ENCODE results near the gene CCDC60.

CCDC60 gene

DNA sequence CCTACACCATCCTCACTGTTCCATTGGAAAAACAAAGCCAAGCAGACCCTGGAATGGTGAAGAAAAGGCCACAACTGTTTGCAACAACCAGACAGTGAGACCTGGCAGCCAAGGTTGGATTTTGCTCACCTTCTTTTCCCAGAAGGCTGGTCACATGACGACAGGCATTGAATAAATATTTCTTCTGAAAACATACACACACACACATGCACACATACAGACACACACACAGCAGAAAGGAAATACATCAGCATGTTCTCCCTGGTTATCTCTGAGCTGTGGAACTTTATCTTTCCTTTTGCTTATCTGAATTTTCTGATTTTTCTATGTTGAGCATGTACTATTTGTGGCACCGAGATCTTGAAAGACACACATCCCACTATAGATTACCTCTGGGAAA lies 38.0 kb upstream of the CCDC60 start:
- no peak overlapping the region for H3K9ac ChIP-seq
- TF ChIP-seq, protein P1, sequence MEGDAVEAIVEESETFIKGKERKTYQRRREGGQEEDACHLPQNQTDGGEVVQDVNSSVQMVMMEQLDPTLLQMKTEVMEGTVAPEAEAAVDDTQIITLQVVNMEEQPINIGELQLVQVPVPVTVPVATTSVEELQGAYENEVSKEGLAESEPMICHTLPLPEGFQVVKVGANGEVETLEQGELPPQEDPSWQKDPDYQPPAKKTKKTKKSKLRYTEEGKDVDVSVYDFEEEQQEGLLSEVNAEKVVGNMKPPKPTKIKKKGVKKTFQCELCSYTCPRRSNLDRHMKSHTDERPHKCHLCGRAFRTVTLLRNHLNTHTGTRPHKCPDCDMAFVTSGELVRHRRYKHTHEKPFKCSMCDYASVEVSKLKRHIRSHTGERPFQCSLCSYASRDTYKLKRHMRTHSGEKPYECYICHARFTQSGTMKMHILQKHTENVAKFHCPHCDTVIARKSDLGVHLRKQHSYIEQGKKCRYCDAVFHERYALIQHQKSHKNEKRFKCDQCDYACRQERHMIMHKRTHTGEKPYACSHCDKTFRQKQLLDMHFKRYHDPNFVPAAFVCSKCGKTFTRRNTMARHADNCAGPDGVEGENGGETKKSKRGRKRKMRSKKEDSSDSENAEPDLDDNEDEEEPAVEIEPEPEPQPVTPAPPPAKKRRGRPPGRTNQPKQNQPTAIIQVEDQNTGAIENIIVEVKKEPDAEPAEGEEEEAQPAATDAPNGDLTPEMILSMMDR (IDR thresholded peaks at IDR 0.05), result no peak
- H3K4me1 ChIP-seq, result peaks cover 6% of the 10 kb centered on the region
- no peak overlapping the region for H3K27ac ChIP-seq
- H3K4me3 ChIP-seq (ENCODE audit: low read depth, low read length), result peak overlapping the region; percentile 0
- H2AFZ ChIP-seq, result no peak overlapping the region
- no peaks in the 10 kb centered on the region for H3K36me3 ChIP-seq (ENCODE audit: control insufficient read depth, insufficient read depth, low read length)
- H3K27me3 ChIP-seq (ENCODE audit: control insufficient read depth, insufficient read depth, low read length), result no peaks in the 10 kb centered on the region
- H3K9me3 ChIP-seq (ENCODE audit: control insufficient read depth, low read length), result no peaks in the 10 kb centered on the region
- H3K4me2 ChIP-seq (ENCODE audit: low read length), result peak overlapping the region; percentile 41
- no peaks in the 10 kb centered on the region for H3K79me2 ChIP-seq

DNA sequence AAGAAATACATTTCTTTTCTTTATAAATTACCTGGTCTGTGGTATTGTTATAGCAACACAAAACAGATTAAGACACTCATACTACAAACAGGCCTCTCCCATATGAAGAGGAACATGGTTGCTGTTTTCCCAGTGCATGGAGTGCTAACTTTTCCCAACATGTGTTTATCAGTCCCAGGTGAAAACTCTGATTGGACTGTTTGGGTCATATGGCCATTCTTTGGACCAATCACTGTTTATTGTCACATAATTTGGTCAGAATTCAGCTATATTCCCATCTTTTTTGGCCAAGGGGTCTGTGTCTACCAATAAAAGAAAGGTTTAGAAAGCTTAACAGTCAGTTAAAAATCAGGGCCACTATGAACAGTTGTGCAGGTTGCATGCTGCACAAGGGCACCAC lies 35.4 kb upstream of the CCDC60 start:
- H2AFZ ChIP-seq, result no peak overlapping the region
- H3K79me2 ChIP-seq, result no peaks in the 10 kb centered on the region
- H3K4me2 ChIP-seq (ENCODE audit: low read length), result no peak overlapping the region
- no peaks in the 10 kb centered on the region for H3K9me3 ChIP-seq (ENCODE audit: control insufficient read depth, low read length)
- no peak overlapping the region for H3K9ac ChIP-seq
- no peaks in the 10 kb centered on the region for H3K36me3 ChIP-seq (ENCODE audit: control insufficient read depth, insufficient read depth, low read length)
- H3K27me3 ChIP-seq (ENCODE audit: control insufficient read depth, insufficient read depth, low read length), result no peaks in the 10 kb centered on the region
- no peak overlapping the region for H3K4me3 ChIP-seq (ENCODE audit: low read depth, low read length)
- peaks cover 6% of the 10 kb centered on the region for H3K4me1 ChIP-seq
- H3K27ac ChIP-seq, result no peak overlapping the region
- TF ChIP-seq, protein P1 (IDR thresholded peaks at IDR 0.05), result no peak

DNA sequence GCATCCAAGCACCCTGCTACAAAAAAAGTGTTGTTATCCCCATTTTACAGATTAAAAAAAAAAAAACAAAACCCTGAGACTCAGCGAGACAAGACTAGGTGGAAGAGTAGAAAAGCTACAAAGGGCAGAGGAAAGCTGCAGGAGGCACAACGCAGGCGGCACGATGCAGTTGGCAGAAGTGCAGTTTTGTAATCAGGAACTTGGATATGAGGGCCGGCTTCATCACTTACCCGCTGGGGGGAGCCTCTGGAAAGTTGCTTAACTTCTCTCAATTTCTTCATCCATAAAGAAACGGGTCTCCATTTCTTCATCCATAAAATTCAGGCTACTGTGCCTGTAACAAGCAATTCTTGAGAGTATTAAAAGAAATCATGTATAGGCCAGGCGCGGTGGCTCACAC lies 33.1 kb upstream of the CCDC60 start:
- no peaks in the 10 kb centered on the region for H3K36me3 ChIP-seq (ENCODE audit: control insufficient read depth, insufficient read depth, low read length)
- H2AFZ ChIP-seq, result no peak overlapping the region
- H3K4me1 ChIP-seq, result peaks cover 6% of the 10 kb centered on the region
- no peaks in the 10 kb centered on the region for H3K79me2 ChIP-seq
- no peak overlapping the region for H3K27ac ChIP-seq
- TF ChIP-seq, protein P1 (IDR thresholded peaks at IDR 0.05), result no peak
- no peak overlapping the region for H3K4me3 ChIP-seq (ENCODE audit: low read depth, low read length)
- H3K9me3 ChIP-seq (ENCODE audit: control insufficient read depth, low read length), result no peaks in the 10 kb centered on the region
- no peak overlapping the region for H3K9ac ChIP-seq
- H3K27me3 ChIP-seq (ENCODE audit: control insufficient read depth, insufficient read depth, low read length), result no peaks in the 10 kb centered on the region
- no peak overlapping the region for H3K4me2 ChIP-seq (ENCODE audit: low read length)

DNA sequence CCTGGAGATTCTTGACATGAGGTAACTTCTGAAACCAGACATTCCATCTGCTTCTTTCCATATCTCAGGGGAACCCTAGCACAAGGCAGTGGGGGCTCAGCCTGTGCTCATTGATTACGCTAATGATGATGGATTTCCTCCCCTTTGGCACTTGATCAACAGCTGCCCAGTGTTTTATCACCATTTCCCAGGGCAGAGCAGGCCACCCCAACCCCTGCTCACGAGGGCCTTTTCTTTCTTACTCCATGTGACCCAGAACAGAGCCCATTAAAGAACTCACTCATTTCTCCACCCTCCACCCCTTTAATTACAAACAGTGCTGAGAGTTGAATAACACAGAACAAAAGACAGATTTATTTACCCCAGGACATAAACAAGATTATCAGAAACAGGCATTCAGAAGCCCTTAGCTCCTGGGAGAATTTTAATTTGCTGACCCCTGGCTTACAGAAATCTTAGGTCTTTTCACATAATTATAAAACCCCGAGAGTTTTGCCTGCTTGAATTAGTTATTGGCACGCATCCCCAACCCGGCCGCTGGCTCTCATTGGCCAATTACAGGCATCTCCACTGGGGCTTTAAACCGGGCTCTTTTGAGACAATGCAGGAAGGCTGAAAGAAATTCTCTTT lies 32.0 kb upstream of the CCDC60 start:
- no peaks in the 10 kb centered on the region for H3K9me3 ChIP-seq (ENCODE audit: control insufficient read depth, low read length)
- no peak overlapping the region for H3K9ac ChIP-seq
- no peak overlapping the region for H3K4me3 ChIP-seq (ENCODE audit: low read depth, low read length)
- H3K4me1 ChIP-seq, result peaks cover 6% of the 10 kb centered on the region
- no peak overlapping the region for H3K27ac ChIP-seq
- no peaks in the 10 kb centered on the region for H3K79me2 ChIP-seq
- H3K4me2 ChIP-seq (ENCODE audit: low read length), result no peak overlapping the region
- no peaks in the 10 kb centered on the region for H3K27me3 ChIP-seq (ENCODE audit: control insufficient read depth, insufficient read depth, low read length)
- no peak overlapping the region for H2AFZ ChIP-seq
- H3K36me3 ChIP-seq (ENCODE audit: control insufficient read depth, insufficient read depth, low read length), result no peaks in the 10 kb centered on the region
- TF ChIP-seq, protein P1 (IDR thresholded peaks at IDR 0.05), result no peak

DNA sequence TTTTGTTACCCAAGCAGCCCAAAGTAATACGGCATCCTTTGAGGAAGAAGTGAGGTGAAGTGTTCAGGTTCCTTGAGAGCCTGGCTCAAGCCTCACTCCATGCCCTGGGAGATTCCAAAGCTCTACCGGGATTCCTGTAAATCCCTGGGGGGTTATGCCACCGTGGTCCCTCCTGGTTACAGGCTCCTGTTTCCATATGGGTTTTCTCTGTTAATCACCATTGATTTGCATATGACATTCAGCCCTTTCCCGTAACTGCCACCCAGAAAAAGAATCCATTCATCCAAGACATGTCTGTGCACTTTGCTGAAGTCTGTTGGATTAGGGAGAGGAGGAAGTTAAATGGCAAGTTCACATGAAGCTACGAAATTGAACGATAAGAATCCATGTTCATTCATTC lies 27.9 kb upstream of the CCDC60 start:
- H3K4me1 ChIP-seq, result no peaks in the 10 kb centered on the region
- no peaks in the 10 kb centered on the region for H3K27me3 ChIP-seq (ENCODE audit: control insufficient read depth, insufficient read depth, low read length)
- H3K4me2 ChIP-seq (ENCODE audit: low read length), result no peak overlapping the region
- no peaks in the 10 kb centered on the region for H3K79me2 ChIP-seq
- TF ChIP-seq, protein P1 (IDR thresholded peaks at IDR 0.05), result no peak
- H3K27ac ChIP-seq, result no peak overlapping the region
- H3K4me3 ChIP-seq (ENCODE audit: low read depth, low read length), result no peak overlapping the region
- no peak overlapping the region for H2AFZ ChIP-seq
- H3K9me3 ChIP-seq (ENCODE audit: control insufficient read depth, low read length), result no peaks in the 10 kb centered on the region
- no peaks in the 10 kb centered on the region for H3K36me3 ChIP-seq (ENCODE audit: control insufficient read depth, insufficient read depth, low read length)
- H3K9ac ChIP-seq, result no peak overlapping the region
